Stimulated activated CD4-positive, alpha-beta T cell treated with anti-CD3 and anti-CD28 coated beads, Interleukin-1b, Interleukin-23, amount 100 ng/mL, for 24 hours (primary cell): Measurements from ENCODE around the gene UTP11.

ENCODE experiments used
- DNase-seq, 4 experiments: peaks; one replicate each; pipeline ENCODE4 v3.0.0-alpha.2; 2020; ENCODE audit warnings: low read depth in 4 of 4, low spot score in 1 of 4

Gene UTP11

GRCh38 chr1:38068220-38068979, 55.9 kb downstream of the UTP11 start:
- no peak for DNase-seq

- DNase-seq, result no peak
Measured at GRCh38 chr1:38068980-38069340, 56.4 kb downstream of the UTP11 start.

GRCh38 chr1:38071312-38072256, 59.0 kb downstream of the UTP11 start:
- no peak for DNase-seq

- DNase-seq, result no peak
Measured at GRCh38 chr1:38072858-38073257, 60.3 kb downstream of the UTP11 start.

- DNase-seq, result no peak
Measured at GRCh38 chr1:38073534-38074301, 61.2 kb downstream of the UTP11 start.

- no peak for DNase-seq
Measured at GRCh38 chr1:38074302-38074677, 61.8 kb downstream of the UTP11 start.
